AG04450 (cell line): ENCODE measurements around the gene NEDD8. TPM values are rescaled to one million over a fixed set of nuclear protein-coding genes. Genes with fewer than 3 reads are reported as not detected.
A peak's percentile ranks its signal among the peaks of the same experiment; 100 is the strongest.
"Not testable (repeated sequence)": the region's sequence is repeated elsewhere in the genome, so short reads cannot be mapped to it uniquely, and the experiment has no call there.

Experiments
- CTCF ChIA-PET: fragments of 300-600, 350-600 bp; formaldehyde crosslinking; extraction: SDS; loops from one replicate; lab custom pipeline; 2022; ENCODE audit warnings: antibody characterized with exemption, inconsistent platforms; lab: Charles Lee
- POLR2A ChIA-PET: fragments of 350-600 bp; formaldehyde crosslinking; extraction: SDS; loops from one replicate; lab custom pipeline; 2021; ENCODE audit warnings: antibody characterized with exemption, inconsistent platforms; lab: Yijun Ruan, JAX
- DNase-seq: peaks from one replicate; pipeline ENCODE4 v3.0.0-alpha.2; 2011; ENCODE audit warnings: low read depth, low spot score
- H3K27ac ChIP-seq: one replicate; pipeline ENCODE4 v1.5.1; 2012; ENCODE audit warnings: low read depth, low read length, control low read depth
- H3K27me3 ChIP-seq: one replicate; pipeline ENCODE4 v1.6.0; 2012; ENCODE audit warnings: low read length; ENCODE audit not compliant: control insufficient read depth, insufficient read depth
- H3K4me3 ChIP-seq: 2 replicates; pipeline ENCODE4 v1.5.1; 2011; ENCODE audit warnings: mild to moderate bottlenecking, low read depth, low read length, control low read depth
- H3K9me3 ChIP-seq: 2 replicates; pipeline ENCODE4 v1.5.1; 2012; ENCODE audit warnings: low read length; ENCODE audit not compliant: control insufficient read depth, insufficient read depth
- CTCF ChIP-seq: IDR thresholded peaks from 2 replicates; pipeline ENCODE4 v1.5.1; 2011; ENCODE audit warnings: low read depth, low read length, control low read depth, inconsistent platforms
- polyA plus RNA-seq: library from polyadenylated mRNA; depleted of rRNA; stranded (reverse); fragments of >200 nt; gene quantifications from 2 replicates; pipeline ENCODE4 v1.2.3, GENCODE V29; 2011

Gene NEDD8
- polyA plus RNA-seq, 1 experiment, result 363 TPM

GRCh38 chr14:24247422-24247821 is 15.3 kb upstream of the NEDD8 start:
- no peaks in the 10 kb centered on the region for H3K9me3 ChIP-seq
- no peak for DNase-seq
- no peaks in the 10 kb centered on the region for H3K27me3 ChIP-seq
- H3K27ac ChIP-seq, result no peak overlapping the region
- ChIA-PET POLR2A (interaction anchor here (0.7 to 1.1 kb wide), 2 partner anchors 34 to 101 kb away, joined by 3 to 5 read pairs; partner anchors contain the start of gene CHMP4A), CTCF (interaction anchor here (0.7 to 2.6 kb wide), 5 partner anchors 25 to 90 kb away, joined by 3 to 14 read pairs (median 5); partner anchors contain the start of gene CIDEB)
- no peak overlapping the region for H3K4me3 ChIP-seq
- TF ChIP-seq CTCF, result no peak

GRCh38 chr14:24246765-24247212 is 14.6 kb upstream of the NEDD8 start:
- ChIA-PET POLR2A (interaction anchor here (1.1 to 1.6 kb wide), 2 partner anchors 31 to 33 kb away, joined by 3 to 8 read pairs; partner anchors contain the start of genes CHMP4A and MDP1), CTCF (interaction anchor here (0.9 to 2.6 kb wide), 4 partner anchors 9 to 62 kb away, joined by 5 to 14 read pairs (median 6); partner anchors contain the start of gene CIDEB)
- no peak overlapping the region for H3K4me3 ChIP-seq
- no peak overlapping the region for H3K27ac ChIP-seq
- no peaks in the 10 kb centered on the region for H3K9me3 ChIP-seq
- H3K27me3 ChIP-seq, result no peaks in the 10 kb centered on the region
- TF ChIP-seq CTCF, result no peak
- no peak for DNase-seq

GRCh38 chr14:24245350-24245749 is 13.2 kb upstream of the NEDD8 start:
- H3K27me3 ChIP-seq, H3K4me3 ChIP-seq, DNase-seq, H3K9me3 ChIP-seq, H3K27ac ChIP-seq: not testable (repeated sequence)
- ChIA-PET POLR2A (interaction anchor here (1.3 to 1.6 kb wide), 2 partner anchors 26 to 30 kb away, joined by 4 to 8 read pairs; partner anchors contain the start of genes MDP1 and RABGGTA), CTCF (interaction anchor here (1.1 to 5.6 kb wide), 2 partner anchors 54 to 186 kb away, joined by 4 to 84 read pairs; partner anchors contain the start of genes DHRS1 and NOP9)

GRCh38 chr14:24243336-24243836 is 11.2 kb upstream of the NEDD8 start:
- Histone ChIP-seq H3K27ac (peak overlapping the region; percentile 99), H3K27me3 (no peaks in the 10 kb centered on the region), H3K9me3 (no peaks in the 10 kb centered on the region), H3K4me3 (peak overlapping the region; percentile 92)
- no peak for TF ChIP-seq CTCF
- DNase-seq, result no peak
- ChIA-PET POLR2A (interaction anchor here (0.8 to 2.2 kb wide), 7 partner anchors 9 to 56 kb away, joined by 4 to 50 read pairs (median 9); partner anchors contain the start of genes DHRS1, MDP1, NOP9 and RABGGTA), CTCF (interaction anchor here (0.6 to 5.6 kb wide), 20 partner anchors 8 to 1328 kb away, joined by 3 to 84 read pairs (median 6); partner anchors contain the start of genes CIDEB, DHRS1, NOP9 and RABGGTA)

GRCh38 chr14:24241829-24242443 is 9.8 kb upstream of the NEDD8 start:
- TF ChIP-seq CTCF, result peak; percentile 55
- DNase-seq, result peak; percentile 72
- Histone ChIP-seq H3K27ac (peak overlapping the region; percentile 99), H3K27me3 (no peaks in the 10 kb centered on the region), H3K4me3 (peak overlapping the region; percentile 92), H3K9me3 (no peaks in the 10 kb centered on the region)
- ChIA-PET POLR2A (interaction anchor here (0.6 to 2.2 kb wide), 22 partner anchors 9 to 184 kb away, joined by 3 to 50 read pairs (median 6); partner anchors contain the start of genes CHMP4A, CIDEB, DCAF11 and DHRS1), CTCF (interaction anchor here (0.6 to 5.6 kb wide), 24 partner anchors 10 to 1620 kb away, joined by 3 to 84 read pairs (median 4); partner anchors contain the start of genes CIDEB, DHRS1, IRF9 and NOP9)
